ENCODE measurements around the gene NKX1-2. TPM values are rescaled to one million over a fixed set of nuclear protein-coding genes. Genes with fewer than 3 reads are reported as not detected.

NKX1-2 gene
- total RNA-seq, 1 donor from 2014 or later = not detected

DNA sequence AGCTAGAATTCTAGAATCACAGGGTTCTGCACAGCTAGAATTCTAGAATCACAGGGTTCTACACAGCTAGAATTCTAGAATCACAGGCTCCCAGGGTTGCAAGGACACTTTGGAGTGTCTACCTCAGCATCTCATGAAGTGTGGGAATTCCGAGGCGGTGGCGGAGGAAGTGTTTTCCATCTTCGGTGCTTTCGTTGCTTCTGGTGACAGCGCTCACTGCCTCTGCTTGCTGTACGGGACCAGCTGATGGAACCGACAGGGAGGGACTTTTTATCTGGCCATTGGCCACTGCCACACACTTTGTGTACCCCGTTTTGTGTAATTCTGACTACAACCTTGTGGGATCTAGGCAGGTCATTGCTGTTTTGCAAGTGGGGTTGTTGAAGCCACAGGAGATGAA, 41.3 kb upstream of the NKX1-2 start:
- Mint-ChIP-seq H3K9me3 (ENCODE audit: unreplicated experiment) (no peaks in the 10 kb centered on the region), H3K27ac (ENCODE audit: unreplicated experiment) (no peak overlapping the region), H3K4me3 (ENCODE audit: unreplicated experiment) (no peak overlapping the region), H3K4me1 (ENCODE audit: unreplicated experiment) (no peaks in the 10 kb centered on the region), H3K36me3 (ENCODE audit: unreplicated experiment) (peaks cover 14% of the 10 kb centered on the region), H3K27me3 (ENCODE audit: unreplicated experiment) (no peaks in the 10 kb centered on the region)
- DNase-seq (ENCODE audit: extremely low spot score, unreplicated experiment) = no peak
- TF ChIP-seq, protein P1, sequence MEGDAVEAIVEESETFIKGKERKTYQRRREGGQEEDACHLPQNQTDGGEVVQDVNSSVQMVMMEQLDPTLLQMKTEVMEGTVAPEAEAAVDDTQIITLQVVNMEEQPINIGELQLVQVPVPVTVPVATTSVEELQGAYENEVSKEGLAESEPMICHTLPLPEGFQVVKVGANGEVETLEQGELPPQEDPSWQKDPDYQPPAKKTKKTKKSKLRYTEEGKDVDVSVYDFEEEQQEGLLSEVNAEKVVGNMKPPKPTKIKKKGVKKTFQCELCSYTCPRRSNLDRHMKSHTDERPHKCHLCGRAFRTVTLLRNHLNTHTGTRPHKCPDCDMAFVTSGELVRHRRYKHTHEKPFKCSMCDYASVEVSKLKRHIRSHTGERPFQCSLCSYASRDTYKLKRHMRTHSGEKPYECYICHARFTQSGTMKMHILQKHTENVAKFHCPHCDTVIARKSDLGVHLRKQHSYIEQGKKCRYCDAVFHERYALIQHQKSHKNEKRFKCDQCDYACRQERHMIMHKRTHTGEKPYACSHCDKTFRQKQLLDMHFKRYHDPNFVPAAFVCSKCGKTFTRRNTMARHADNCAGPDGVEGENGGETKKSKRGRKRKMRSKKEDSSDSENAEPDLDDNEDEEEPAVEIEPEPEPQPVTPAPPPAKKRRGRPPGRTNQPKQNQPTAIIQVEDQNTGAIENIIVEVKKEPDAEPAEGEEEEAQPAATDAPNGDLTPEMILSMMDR (IDR thresholded peaks at IDR 0.05) = no peak

- Mint-ChIP-seq H3K4me1 (ENCODE audit: unreplicated experiment) (no peaks in the 10 kb centered on the region), H3K9me3 (ENCODE audit: unreplicated experiment) (no peaks in the 10 kb centered on the region), H3K27me3 (ENCODE audit: unreplicated experiment) (no peaks in the 10 kb centered on the region), H3K4me3 (ENCODE audit: unreplicated experiment) (no peak overlapping the region), H3K27ac (ENCODE audit: unreplicated experiment) (no peak overlapping the region), H3K36me3 (ENCODE audit: unreplicated experiment) (peaks cover 12% of the 10 kb centered on the region)
- no peak for DNase-seq (ENCODE audit: extremely low spot score, unreplicated experiment)
- TF ChIP-seq, protein P1 (IDR thresholded peaks at IDR 0.05) = no peak
Observed at GRCh38 chr10:124486635-124487034, 36.8 kb upstream of the NKX1-2 start.

DNA sequence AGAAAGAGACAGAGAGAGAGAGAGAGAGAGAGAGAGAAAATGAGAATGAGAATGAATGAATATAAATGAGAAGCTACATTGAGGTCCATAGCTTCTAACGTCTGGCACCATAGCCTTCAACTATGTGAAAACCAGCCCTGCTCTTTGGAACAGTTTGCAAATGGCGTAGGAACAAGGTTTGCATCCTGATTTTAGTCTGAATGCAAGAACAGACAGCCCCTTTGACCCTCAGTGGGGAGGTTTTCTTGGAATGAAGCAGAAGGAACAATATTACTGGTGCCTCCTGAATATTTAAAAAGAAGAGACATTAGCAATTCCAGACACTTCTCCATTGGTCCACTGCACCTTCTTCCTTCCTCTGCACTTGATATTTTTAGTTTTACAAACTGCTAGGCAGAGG, 34.8 kb upstream of the NKX1-2 start:
- no peaks in the 10 kb centered on the region for H3K9me3 Mint-ChIP-seq (ENCODE audit: unreplicated experiment)
- H3K27me3 Mint-ChIP-seq (ENCODE audit: unreplicated experiment) = no peaks in the 10 kb centered on the region
- no peaks in the 10 kb centered on the region for H3K4me1 Mint-ChIP-seq (ENCODE audit: unreplicated experiment)
- H3K27ac Mint-ChIP-seq (ENCODE audit: unreplicated experiment) = no peak overlapping the region
- H3K4me3 Mint-ChIP-seq (ENCODE audit: unreplicated experiment) = no peak overlapping the region
- TF ChIP-seq, protein P1 (IDR thresholded peaks at IDR 0.05) = no peak
- DNase-seq (ENCODE audit: extremely low spot score, unreplicated experiment) = no peak
- peaks cover 12% of the 10 kb centered on the region for H3K36me3 Mint-ChIP-seq (ENCODE audit: unreplicated experiment)

- H3K9me3 Mint-ChIP-seq (ENCODE audit: unreplicated experiment) = no peaks in the 10 kb centered on the region
- H3K27ac Mint-ChIP-seq (ENCODE audit: unreplicated experiment) = no peak overlapping the region
- TF ChIP-seq, protein P1 (IDR thresholded peaks at IDR 0.05) = no peak
- peaks cover 12% of the 10 kb centered on the region for H3K36me3 Mint-ChIP-seq (ENCODE audit: unreplicated experiment)
- no peaks in the 10 kb centered on the region for H3K27me3 Mint-ChIP-seq (ENCODE audit: unreplicated experiment)
- H3K4me1 Mint-ChIP-seq (ENCODE audit: unreplicated experiment) = no peaks in the 10 kb centered on the region
- no peak for DNase-seq (ENCODE audit: extremely low spot score, unreplicated experiment)
- H3K4me3 Mint-ChIP-seq (ENCODE audit: unreplicated experiment) = no peak overlapping the region
Observed at GRCh38 chr10:124484031-124484430, 34.2 kb upstream of the NKX1-2 start.

GRCh38 chr10:124482876-124483275, 33.0 kb upstream of the NKX1-2 start:
- Mint-ChIP-seq H3K4me3 (ENCODE audit: unreplicated experiment) (no peak overlapping the region), H3K9me3 (ENCODE audit: unreplicated experiment) (no peaks in the 10 kb centered on the region), H3K27ac (ENCODE audit: unreplicated experiment) (no peak overlapping the region), H3K27me3 (ENCODE audit: unreplicated experiment) (no peaks in the 10 kb centered on the region), H3K36me3 (ENCODE audit: unreplicated experiment) (peaks cover 6% of the 10 kb centered on the region), H3K4me1 (ENCODE audit: unreplicated experiment) (no peaks in the 10 kb centered on the region)
- no peak for DNase-seq (ENCODE audit: extremely low spot score, unreplicated experiment)
- TF ChIP-seq, protein P1 (IDR thresholded peaks at IDR 0.05) = no peak
